ENCODE data around the gene NUBPL.
"Not testable (repeated sequence)": the region's sequence is repeated elsewhere in the genome, so short reads cannot be mapped to it uniquely, and the experiment has no call there.

NUBPL gene

DNA sequence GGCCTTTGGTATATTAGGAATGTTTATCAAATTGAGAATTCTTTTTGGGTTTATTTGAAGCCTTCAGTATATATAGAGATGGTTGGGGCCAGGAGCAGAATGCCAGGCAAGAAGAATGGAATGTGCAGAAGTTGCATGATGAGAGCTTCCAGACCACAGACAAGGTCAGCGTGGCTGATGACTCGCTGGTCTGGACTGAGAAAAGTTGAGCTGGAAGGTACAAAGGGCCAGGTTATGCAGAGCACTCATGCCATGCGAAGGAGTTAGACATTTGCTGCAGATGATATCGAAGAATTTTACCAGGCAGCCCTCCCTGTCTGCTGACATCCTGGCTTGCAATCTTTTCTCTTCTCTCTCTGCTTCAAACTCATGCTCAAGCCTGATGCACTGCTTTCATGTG, 319.7 kb downstream of the NUBPL start:
- DNase-seq (ENCODE audit: low read depth): no peak

DNA sequence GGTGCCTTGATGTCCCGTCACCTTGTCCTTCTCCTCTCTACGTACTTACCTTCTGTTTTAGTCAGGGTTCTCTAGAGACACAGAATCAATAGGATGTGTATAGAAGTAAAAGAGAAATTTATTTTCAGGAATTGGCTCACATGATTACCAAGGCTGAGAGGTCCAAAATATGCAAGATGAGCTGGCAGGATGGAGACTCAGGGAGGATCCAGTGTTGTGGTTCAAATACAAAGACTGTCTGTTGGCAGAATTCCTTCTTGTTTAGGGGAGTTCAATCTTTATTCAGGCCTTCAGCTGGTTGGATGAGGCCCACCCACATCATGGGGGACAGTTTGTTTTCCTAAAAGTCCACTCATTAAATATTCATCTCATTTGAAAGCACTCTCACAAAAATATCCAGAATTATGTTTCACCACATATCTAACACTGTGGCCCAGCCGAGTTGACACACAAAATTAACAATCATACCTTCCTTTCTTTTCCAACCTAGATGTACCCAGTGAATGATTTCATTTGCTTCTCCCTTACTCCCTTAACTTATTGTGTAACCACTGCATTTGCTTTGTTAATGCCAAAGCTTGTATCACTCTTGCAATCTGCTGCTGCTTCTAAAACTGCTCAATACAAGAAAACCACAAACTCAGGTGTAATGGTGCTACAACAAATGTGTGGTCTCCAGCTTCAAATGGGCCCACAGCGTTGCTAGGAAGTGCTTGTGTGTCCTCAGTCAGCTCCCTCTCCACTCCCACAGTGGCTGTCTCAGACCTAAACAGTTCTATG, 320.5 kb downstream of the NUBPL start:
- no peak for DNase-seq (ENCODE audit: low read depth)

DNA sequence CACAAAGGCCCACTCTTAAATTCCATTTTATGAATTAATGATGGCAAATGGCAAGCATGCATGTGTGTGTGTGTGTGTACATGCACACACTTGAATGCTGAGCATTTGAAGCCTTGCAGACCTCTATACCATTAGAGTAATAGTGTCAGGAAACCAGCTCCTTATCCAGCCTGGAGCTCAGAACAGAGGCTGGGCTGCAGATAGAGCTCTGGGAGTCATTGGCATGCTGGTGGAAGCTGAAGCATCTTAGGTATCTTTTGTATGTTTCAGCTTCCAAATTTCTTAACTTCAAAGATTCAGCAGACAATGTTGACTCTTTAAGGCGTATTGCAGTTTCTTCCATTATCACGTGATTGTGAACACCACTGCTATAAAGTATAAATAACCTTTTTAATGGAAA, 323.0 kb downstream of the NUBPL start:
- DNase-seq (ENCODE audit: low read depth): no peak

DNA sequence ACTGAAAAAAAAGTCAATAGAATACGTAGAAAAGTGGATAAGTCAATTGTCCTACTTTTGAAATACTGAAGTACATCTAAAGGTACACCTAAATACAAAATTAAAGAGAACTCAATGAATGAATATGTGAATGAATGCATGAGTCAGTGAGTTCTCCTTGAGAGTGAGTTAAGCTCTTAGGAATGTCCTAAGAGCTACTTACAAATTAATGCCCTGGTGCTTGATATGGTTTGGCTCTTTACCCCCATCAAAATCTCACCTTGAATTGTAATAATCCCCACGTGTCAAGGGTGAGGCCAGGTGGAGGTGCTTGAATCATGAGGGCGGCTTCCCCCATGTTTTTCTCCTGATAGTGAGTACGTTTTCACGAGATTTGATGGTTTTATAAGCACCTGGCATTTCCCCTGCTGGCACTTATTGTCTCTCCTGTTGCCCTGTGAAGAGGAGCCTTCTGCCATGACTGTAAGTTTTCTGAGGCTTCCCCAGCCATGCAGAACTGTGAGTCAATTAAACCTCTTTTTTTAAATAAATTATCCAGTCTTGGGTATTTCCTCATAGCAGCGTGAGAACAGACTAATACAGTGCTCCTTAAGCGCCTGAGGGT, 323.7 kb downstream of the NUBPL start:
- no peak for DNase-seq (ENCODE audit: low read depth)

DNA sequence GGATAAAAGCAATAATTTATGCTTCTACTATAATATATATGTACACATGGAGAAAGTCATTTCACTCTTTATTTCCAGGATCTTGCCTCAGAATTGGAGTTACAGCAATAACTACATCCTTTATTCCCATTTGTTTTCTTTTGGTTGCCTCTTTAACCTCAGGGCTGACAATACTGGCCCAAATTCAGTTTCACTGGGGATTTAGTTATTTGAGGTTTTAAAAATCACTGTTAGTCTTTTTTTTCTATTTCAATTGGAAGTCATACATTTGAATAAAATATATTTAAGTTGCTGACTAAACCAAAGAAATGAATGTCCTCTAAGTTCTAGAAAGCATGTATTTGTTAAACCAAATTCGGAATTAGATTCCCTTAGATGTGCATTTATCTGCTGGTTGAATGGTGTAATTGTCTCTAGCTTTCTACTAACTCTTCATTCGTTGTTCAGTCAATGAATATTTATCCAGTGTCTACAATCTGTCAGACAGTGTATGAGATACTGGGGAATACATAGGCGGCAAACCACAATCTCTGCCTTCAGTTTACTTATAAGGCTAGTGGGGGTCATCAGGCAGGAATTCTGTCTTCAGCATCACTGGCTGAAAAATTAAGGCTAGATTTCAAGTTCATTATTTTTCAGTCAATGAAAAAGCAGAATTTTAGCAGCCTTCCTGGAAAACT, 325.1 kb downstream of the NUBPL start:
- DNase-seq (ENCODE audit: low read depth): no peak

DNA sequence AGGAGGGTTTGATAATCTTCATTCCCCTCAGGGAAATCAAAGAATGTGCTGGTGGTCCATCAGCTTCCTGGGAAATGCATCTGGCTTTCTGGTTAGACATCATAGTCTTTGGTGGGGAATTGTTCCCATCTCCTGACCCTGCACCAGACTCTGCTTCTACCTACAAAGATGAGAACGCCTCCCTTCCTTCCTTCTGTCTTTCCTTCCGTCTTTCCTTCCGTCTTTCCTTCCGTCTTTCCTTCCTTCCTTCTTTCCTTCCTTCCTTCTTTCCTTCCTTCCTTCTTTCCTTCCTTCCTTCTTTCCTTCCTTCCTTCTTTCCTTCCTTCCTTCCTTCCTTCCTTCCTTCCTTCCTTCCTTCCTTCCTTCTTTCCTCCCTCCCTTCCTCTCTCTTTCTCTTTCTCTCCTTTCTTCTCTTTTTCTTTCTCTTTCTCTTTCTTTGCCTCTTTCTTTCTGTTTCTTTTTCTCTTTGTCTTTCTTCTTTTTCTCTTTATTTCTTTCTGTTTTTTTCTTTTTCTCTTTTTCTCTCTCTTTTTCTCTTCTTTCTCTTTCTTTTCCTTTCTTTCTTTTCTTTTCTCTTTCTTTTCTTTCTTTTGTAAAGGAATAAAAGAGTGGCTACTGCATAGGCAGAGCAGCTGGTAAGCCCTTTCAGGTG, 326.9 kb downstream of the NUBPL start:
- DNase-seq (ENCODE audit: low read depth): no peak

DNA sequence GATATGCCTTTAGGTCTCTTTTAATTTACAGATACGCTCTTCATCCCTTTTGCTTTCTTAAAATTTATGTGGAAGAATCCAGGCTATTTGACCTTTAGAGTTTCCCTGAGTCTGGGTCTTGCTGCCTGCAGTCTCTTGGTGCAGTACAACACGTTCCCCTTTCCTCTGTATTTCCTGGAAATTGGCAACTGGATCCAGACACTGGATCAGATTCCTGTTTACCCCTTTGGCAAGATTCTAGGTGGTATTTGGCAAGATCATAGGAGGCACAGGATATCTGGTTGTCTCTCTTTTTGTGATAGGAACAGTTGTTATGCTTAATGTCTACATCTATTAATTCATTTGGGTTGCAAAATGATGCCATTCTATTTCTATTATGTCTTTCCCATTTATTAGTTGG, 328.1 kb downstream of the NUBPL start:
- DNase-seq (ENCODE audit: low read depth): no peak

DNA sequence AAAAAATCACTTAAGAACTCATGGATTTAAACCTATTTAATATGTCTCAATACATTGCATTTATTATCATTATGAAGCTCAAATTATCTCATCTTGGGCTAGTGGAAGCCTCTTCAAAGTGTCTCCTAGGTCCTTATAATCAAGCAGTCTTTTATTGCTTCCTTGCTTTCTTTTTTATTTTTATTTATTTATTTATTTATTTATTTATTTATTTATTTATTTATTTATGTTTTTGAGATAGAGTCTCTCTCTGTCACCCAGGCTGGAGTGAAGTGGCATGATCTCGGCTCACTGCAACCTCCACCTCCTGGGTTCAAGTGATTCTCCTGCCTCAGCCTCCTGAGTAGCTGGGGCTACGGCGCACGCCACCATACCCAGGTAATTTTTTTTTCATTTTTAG, 329.0 kb downstream of the NUBPL start:
- not testable (repeated sequence) for DNase-seq (ENCODE audit: low read depth)

DNA sequence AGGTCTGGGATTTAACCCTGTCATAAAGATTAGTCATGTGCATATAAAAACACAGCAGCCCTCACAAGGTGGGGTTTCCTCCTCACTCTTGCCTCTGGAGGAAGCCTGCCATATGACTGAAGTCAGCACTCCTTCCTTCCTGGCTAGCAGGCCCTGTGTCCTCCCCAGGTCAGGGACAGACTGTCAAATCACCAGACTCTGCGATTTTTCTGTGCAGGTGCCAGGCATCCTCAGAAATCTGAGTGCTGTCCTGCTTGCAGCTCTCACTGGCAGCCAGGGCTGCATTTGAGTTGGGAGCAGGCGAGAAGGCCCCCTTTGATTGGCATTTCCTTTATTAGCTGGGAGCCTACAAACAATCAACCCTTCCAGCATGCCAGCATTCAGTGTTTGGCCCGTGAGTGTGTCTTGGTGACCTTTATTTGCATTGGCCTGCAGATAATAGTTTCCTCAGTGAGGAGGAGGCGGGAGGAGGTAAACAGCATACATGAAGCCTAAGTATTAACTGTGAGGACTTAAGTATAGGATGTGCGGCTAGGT, 332.1 kb downstream of the NUBPL start:
- DNase-seq (ENCODE audit: low read depth): no peak

DNA sequence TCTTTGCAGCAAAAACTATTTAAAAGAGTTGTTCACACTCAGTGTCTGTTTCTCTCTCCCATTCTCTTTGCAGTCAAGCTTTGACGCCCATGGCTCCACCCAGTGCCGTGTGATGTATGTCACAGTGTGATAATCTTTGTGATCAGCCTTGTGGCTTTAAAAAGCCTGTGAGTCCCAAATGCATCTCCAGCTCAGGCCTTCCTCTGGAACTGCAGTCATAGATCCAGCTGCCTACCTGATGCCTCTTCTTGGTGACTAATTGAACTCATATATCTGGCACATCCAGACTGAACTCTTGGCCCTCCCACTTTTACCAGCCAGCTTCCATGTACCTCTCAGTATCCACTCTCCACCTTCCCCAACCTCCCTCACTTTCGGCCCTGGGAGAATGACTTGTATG, 333.1 kb downstream of the NUBPL start:
- DNase-seq (ENCODE audit: low read depth): no peak

DNA sequence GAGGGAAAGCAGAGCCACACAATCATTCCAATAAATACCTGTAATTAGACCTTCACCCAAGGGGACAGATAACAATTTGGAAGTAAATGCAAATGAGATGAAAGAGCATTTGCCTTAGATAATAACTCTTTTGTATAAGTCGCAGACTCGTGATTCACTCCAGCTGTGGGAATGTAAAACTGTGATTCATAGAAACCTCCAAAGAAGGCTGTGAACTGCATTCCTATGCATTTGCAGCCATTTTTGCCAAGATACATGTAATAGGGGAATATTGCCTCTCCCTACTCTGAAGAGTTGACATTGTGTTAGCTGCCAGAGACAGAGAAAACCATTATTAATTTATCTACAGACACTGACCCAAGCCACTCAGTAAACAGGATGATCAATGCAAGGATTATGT, 334.0 kb downstream of the NUBPL start:
- no peak for DNase-seq (ENCODE audit: low read depth)

DNA sequence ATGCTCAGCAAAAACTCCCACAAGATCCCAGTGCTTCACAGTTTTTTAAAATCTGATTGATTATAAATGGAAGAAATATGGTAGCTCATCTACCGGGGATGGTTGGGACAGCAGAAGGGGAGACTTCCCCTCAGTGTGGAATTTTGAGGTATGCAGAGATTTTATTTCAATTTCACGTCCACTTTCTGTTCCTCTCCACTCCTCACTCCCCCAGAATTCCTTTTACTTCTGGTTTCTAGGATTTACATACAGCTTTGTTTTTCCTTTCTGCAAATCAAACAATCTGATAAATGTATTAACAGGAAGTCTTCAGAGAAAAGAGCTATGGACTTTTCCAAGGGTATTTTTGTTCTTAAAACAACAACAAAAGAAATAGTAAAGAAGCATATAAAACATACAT, 334.4 kb downstream of the NUBPL start:
- DNase-seq (ENCODE audit: low read depth): no peak

DNA sequence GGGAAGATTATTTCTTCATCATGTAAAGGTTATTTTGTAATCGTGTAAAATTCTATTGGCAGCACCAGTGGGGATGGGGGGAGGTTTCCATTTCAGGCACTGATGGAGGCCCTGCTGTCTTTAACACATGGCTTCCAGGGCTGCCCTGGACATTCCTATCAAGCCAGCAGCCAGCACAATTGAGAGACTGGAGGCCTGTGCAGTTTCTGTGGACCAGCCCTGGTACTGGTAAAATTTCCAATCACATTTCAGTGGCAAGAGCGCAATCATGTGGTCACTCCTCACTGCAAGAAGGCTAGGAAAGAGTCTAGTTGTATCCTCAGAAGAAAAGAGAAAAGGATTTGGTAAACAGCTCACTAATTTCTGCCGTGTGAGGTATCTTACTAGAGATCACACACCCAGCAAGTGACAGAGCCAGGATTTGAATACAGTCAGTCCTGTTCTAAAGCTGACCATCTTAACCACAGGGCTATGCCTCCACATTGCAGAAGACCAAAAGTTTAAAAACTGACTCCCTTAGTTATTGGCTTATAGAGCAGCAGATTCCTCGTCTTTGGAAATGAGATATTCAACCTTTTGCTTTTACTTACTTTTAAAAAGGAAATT, 336.5 kb downstream of the NUBPL start:
- DNase-seq (ENCODE audit: low read depth): no peak

DNA sequence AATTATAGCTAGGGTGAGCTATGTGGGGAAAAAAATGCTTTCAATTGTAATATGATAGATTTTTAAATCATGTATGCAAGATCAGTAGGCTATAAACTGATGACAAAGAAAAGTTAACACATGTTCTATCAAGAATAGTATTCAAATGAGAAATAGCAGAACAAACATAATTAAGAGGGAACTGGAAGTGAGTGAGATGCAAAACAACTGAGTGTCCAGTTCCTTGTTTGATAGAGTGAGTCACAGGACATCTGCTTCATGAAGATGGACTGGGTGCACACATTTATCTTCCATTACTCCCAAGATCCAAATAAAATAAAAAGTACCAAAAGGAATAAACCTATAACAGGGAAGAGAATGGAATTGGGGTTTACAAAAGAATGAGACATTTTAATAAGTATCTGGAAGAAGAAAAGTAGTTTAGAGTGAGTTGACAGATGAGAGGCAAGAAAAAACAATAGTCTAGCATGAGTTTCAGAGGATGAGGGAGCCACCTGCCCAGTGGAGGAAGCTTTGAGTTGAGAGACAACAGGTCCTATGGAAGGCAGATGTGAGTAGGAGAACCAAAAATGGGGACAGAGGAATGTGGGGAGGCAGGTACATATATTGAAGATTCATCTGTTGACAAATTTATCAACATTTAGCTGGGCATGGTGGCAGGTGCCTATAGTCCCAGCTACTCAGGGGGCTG, 337.8 kb downstream of the NUBPL start:
- DNase-seq (ENCODE audit: low read depth): no peak

DNA sequence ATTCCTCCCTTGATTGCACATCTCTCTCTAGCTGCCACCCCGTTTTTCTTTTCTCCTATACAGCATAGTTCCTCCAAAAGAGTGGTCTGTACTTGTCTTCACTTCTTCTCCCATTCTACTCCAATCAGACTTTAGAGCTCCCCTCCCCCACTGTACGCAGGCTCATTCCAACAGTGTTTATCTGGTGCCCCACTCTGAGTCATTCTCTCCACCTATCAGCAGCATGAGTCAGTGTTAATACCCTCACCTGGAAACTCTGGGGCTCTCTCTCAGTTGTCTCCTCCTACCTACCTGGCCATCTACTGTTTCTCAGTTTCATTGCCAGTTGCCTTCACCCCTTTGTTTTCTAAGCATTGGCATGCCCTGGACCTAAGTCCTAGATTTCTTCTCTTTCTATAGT, 340.8 kb downstream of the NUBPL start:
- no peak for DNase-seq (ENCODE audit: low read depth)

DNA sequence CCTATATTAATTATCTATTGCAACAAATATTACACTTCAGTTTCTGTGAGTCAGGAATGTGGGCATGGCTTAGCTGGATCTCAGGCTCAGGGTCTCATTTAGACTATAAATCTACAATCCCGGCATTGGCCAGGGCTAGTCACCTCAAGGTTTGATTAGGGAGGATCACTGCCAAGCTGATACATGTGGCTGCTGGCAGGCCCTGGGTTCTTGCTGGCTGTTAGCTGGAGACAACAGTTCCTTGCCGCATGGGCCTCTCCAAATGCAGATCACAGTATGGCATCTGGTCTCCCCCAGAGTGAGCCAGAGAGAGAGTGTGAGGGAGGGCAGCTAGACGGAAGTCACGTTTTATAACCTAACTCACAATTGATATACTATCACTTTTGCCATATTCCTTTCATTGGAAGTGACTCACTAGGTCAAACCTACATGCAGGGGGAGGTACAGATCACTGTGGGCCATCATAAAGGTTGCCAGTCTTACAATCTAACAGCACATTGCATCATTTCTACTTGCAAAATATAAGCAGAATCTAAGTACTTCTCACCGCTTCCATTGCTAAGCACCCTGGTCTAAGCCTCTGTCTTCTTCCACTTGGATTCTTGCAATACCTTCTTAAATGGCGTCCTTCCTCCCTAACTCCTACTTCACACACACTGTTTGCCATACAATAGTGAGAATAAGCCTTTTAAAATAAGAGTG, 341.9 kb downstream of the NUBPL start:
- no peak for DNase-seq (ENCODE audit: low read depth)

DNA sequence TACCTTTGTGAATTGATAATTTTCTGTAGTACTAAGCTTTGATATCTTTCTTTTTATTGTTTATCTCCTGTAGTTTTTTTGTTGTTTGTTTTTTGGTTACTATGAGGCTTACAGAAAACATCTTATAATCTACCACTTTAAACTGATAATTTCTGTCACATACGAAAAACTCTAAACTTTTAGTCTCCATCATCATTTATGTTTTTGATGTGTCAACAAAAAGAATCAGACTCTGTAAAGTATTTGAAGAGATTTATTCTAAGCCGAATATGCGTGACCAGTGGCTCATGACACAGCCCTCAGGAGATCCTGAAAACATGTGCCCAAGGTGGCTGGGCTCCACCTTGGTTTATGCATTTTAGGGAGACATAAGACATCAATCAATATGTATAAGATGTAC, 348.8 kb downstream of the NUBPL start:
- no peak for DNase-seq (ENCODE audit: low read depth)

All from T follicular helper cell (primary cell).